Hepatocyte (in vitro differentiated cells): ENCODE data around the gene ERC2.

Experiments used
- CTCF ChIP-seq: fragments of 200-600 bp; sonication (generic); IDR thresholded peaks from 2 replicates; pipeline ENCODE4 v1.5.1; 2016; ENCODE audit warnings: antibody characterized with exemption, mild to moderate bottlenecking; ENCODE audit not compliant: poor library complexity
- EZH2 ChIP-seq: fragments of 200-600 bp; sonication (generic); IDR thresholded peaks from 2 replicates; pipeline ENCODE4 v1.6.1; 2016; ENCODE audit warnings: antibody characterized with exemption, mild to moderate bottlenecking, borderline replicate concordance

DNA sequence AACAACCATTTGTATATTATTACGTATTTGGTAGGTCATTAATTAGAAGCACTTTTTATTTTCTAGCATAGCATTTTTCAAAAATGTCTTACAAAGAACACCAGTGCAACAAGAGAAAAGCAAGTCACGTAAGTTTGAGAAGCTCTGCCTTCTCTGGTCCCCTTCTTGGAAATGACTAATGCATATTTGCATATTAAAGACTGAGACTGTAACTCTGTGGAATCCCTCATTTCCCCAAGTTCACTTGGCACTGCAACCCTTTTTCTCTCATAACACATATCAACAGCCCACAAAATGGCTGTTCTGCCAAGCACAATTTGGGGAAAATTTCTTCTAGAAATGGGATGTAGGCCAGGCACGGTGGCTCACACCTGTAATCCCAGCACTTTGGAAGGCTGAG, 176.3 kb downstream of the ERC2 start:
- TF ChIP-seq CTCF (no peak), EZH2 (no peak)
